Upper lobe of left lung (tissue), 4 donors: ENCODE measurements around the gene CYP2W1.

Experiments
- CTCF ChIP-seq, 6 experiments: fragments of 450-650 bp in 4 of 6; fragments of 200-600 bp in 2 of 6; sonication (generic) in 2 of 6; IDR thresholded peaks; one replicate each; pipeline ENCODE4 v1.5.1; 2016 to 2019; ENCODE audit warnings: antibody characterized with exemption in 6 of 6
- EP300 ChIP-seq, 4 donors: sonication (generic); formaldehyde crosslinking; IDR thresholded peaks; one replicate each; pipeline ENCODE4 v1.5.1; 2017; ENCODE audit warnings: antibody characterized with exemption in 4 of 4, control low read depth in 2 of 4
- POLR2A ChIP-seq, 4 donors: fragments of 450-650 bp; IDR thresholded peaks; one replicate each; pipeline ENCODE4 v1.5.1; 2016 to 2017; ENCODE audit warnings: antibody characterized with exemption in 4 of 4, mild to moderate bottlenecking in 2 of 4
- POLR2AphosphoS5 ChIP-seq, 2 donors: sonication (generic); formaldehyde crosslinking; IDR thresholded peaks; one replicate each; pipeline ENCODE4 v1.5.1; 2017; ENCODE audit warnings: antibody characterized with exemption in 2 of 2

- TF ChIP-seq CTCF (IDR thresholded peaks at IDR 0.05) (no peak), EP300 (IDR thresholded peaks at IDR 0.05) (no peak), POLR2AphosphoS5 (IDR thresholded peaks at IDR 0.05) (no peak), POLR2A (IDR thresholded peaks at IDR 0.05) (no peak)
These were observed 39.0 kb downstream of the CYP2W1 start for GRCh38 chr7:1021931-1022330.
